Measurements from ENCODE around the gene CDK2AP2.
"Not testable (repeated sequence)": the region's sequence is repeated elsewhere in the genome, so short reads cannot be mapped to it uniquely, and the experiment has no call there.

CDK2AP2 gene, protein sequence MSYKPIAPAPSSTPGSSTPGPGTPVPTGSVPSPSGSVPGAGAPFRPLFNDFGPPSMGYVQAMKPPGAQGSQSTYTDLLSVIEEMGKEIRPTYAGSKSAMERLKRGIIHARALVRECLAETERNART

GRCh38 chr11:67507864-67508485 is at the start of gene CDK2AP2:
TSS of gene CDK2AP2 (minus strand) at chr11:67508162. CDS start at chr11:67508082, 80 bp downstream.
- peak; percentile 97 to 99 for DNase-seq

GRCh38 chr11:67556244-67556643 is 48.3 kb upstream of the CDK2AP2 start:
- DNase-seq = no peak

DNA sequence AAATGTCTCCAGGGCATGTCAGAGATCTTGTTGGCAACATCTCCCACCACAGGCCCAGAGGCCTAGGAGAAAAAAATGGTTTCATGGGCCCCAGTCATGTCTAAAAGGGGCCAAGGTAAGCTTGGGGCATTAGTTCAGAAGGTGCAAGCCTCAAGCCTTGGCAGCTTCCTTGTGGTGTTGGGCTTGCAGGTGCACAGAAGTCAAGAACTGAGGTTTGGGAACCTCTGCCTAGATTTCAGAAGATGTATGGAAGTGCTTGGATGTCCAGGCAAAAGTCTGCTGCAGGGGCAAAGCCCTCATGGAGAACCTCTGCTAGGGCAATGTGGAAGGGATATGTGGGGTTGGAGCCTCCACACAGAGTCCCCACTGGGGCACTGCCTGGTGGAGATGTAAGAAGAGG is 43.7 kb upstream of the CDK2AP2 start:
- DNase-seq = not testable (repeated sequence)

DNA sequence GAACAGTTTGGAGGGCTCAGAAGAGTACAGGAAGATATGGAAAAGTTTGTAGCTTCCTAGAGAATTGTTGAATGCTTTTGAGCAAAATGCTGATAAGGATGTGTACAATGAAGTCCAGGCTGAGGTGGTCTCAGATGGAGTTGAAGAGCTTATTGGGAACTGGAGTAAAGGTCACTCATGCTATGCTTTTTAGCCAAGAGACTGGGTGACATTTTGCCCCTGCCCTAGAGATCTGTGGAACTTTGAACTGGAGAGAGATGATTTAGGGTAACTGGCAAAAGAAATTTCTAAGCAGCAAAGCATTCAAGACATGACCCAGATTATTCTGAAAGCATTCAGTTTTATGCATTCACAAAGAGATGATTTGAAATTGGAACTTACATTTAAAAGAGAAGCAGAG is 43.2 kb upstream of the CDK2AP2 start:
- DNase-seq = no peak

GRCh38 chr11:67548555-67549110 is 40.7 kb upstream of the CDK2AP2 start:
- DNase-seq = no peak

GRCh38 chr11:67548112-67548511 is 40.1 kb upstream of the CDK2AP2 start:
- DNase-seq = not testable (repeated sequence)

- DNase-seq = no peak
Measured at GRCh38 chr11:67545280-67545679, 37.3 kb upstream of the CDK2AP2 start.

- no peak for DNase-seq
Measured at GRCh38 chr11:67544616-67545242, 36.8 kb upstream of the CDK2AP2 start.

GRCh38 chr11:67543585-67543984 is 35.6 kb upstream of the CDK2AP2 start:
- no peak for DNase-seq

GRCh38 chr11:67542971-67543370 is 35.0 kb upstream of the CDK2AP2 start:
- no peak for DNase-seq

GRCh38 chr11:67542169-67542568 is 34.2 kb upstream of the CDK2AP2 start:
- no peak for DNase-seq

DNA sequence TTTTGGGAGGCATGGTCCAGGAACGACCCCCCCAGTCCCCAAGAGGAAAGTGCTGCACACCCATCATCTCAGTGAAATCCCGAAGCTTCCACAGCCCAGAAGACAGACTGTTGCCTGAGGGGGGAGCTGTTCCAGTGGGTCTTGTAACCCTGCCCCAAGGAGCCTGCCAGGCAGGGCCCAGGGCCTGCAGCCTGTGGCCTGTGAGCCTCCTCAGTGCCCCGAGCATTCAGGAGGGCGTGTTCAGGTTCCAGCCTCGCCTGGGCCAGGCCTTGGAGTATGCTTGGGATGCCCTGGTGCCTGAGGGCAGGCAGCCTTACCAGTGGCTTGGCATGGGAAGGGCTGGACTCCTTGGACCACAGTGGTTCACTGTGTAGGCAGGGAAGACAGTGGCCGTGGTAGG is 33.2 kb upstream of the CDK2AP2 start:
- no peak for DNase-seq

- DNase-seq = no peak
Measured at GRCh38 chr11:67539550-67539949, 31.6 kb upstream of the CDK2AP2 start.

DNA sequence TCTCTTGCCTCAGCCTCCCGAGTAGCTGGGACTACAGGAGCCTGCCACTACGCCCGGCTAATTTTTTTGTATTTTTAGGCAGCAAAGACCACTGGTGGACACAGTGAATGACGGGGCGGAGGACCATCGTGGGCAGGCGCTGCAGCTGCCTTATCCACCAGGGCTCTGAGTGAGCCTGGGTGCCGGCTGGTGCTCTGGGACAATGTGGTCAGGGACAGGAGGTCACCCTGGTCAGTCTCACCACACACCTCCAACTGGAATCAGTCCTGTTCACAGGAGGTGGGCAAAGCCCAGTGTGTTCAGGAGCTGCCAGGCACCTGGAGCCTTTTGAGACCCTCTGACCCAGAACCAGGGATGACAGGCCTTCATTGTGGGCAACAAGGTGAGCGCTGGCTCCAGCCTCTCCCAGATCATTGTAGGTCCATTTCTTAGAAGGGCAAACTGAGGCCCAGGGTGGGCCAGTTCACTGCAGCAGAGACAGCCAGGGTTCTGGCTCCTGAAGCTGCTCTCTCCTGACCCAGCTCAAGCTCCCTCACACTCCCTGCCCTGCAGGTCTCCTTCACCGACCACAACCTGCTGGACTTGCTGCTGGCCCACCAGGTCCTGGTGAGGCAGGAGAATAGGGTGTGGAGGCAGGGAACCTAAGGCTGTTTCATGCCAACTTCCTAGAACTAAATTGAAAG is 31.0 kb upstream of the CDK2AP2 start:
- DNase-seq = no peak

DNA sequence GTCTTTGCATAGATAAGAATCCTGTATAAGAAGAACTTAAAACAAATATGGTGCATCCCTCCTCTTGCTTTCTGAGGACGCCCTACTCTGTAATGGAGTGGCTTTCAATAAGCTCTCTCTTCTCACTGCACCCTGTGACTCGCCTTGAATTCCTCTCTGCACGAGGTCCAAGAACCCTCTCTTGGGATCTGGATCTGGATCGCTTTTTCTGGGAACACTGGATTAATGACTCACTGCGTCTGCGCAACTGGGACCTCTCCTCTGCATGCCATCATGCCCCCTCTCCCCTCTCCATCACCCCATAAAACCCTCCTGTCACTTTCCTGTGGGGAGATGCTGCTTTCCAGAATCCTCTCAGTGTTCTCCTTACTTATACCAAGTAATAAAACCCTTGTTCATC is 30.3 kb upstream of the CDK2AP2 start:
- no peak for DNase-seq

DNA sequence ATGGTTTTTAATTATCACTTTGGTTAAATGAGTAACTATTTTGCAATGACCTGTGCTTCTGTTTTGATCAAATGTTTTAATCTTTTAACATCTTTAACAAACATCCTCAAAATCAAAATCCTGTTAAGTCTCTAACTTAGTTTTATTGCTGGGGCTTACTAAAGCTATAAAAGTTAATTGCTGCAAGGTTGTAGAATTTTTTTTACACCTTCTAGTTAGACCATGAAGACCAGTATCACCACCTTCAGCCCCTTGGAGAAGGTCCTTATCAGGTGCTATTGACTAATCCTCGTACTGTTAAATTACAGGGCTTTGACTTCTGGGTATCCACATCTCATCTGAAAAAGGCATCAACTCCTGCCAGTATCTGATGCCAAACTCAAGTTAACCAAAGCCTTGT is 27.6 kb upstream of the CDK2AP2 start:
- no peak for DNase-seq

DNA sequence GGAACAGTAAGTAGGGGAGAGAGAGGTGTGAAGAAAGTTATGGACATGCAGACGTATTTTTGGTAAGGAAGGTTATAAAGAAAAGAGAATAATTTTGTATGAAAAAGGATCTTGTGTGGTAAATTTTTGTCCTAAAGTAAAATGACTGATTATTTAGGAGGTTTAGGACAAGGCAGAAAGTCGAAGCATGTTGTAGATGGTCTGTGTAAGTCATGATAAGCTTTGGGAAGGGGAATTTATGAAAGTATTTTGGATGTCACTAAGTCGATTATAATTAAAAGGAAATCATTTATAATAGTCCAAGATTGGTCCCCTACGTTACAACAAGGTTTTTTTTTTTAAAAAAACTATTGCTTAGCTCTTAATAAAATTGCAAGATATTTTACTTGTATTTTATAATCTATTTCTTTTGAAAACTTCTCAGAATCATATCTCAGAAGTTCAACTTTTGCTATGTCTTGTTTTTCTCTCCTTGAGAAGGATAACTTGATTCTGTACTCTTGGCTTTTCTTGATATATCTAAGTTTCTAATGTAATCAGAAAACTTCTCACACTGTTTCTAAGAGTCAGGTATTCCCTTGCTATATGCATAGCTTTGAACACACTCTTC is 26.2 kb upstream of the CDK2AP2 start:
- no peak for DNase-seq

DNA sequence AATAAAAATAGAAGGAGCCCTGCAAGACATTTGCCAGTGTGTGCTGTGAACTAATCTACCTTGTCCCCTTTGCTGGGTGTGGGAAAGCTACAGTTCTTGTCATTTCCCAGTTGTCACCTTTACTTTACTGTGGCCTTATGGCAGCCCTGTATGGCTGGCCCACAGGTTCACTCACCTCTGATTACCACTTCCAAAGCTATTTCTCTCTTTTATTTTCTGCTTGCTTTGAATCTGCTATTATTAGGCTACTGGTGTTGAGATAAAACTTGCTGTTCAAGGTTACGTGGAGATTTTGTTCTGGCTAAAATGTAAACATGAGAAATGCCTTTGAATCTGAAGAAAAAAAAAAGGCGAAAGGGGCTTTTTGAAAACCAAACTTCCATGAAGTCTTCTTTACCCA is 24.9 kb upstream of the CDK2AP2 start:
- DNase-seq = no peak

GRCh38 chr11:67530282-67530592 is 22.3 kb upstream of the CDK2AP2 start:
- no peak for DNase-seq

DNA sequence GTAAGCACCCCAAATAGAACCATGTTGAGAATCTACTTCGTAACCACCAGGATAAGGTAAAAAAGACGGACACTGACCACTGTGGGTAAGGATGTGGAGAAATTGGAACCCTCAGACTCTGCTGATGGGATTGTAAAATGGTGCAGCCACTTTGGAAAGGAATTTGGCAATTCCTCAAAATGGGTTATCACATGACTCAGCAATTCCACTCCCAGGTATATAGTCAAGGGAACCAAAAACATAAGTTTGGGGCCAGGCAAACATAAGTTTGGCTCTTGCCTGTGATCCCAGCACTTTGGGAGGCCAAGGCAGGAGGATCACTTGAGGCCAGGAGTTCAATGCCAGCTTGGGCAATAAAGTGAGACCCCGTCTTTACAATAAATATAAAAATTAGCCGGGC is 20.4 kb upstream of the CDK2AP2 start:
- DNase-seq = no peak

- no peak for DNase-seq
Measured at GRCh38 chr11:67525275-67525976, 17.5 kb upstream of the CDK2AP2 start.

GRCh38 chr11:67524480-67524808 is 16.5 kb upstream of the CDK2AP2 start:
- no peak for DNase-seq
